ENCODE measurements around the gene MIS18A.

The MIS18A gene

DNA sequence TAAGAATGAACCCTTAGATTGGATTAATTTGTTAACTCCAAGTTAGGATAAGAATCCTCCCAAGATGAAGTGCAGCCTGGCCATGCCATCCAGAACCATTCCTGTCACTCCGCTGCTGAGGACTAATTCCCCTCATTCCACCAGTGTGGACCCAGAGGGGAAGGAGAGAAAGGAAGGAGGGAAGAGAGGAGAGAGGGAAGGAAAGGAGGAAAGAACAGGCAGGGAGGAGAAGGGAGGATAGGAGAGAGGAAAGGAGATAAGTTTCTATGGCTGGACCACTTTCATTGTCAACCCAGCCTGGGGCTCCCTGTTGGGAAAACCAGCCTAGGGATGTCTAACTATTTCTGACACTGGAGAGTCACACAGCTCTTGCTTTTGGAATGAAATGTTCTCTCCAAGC is 24.5 kb upstream of the MIS18A start:
- H2AFZ ChIP-seq (ENCODE audit: low read depth, low read length, severe bottlenecking), result no peak overlapping the region
- no peaks in the 10 kb centered on the region for H3K36me3 ChIP-seq (ENCODE audit: low read length)
- no peaks in the 10 kb centered on the region for H3K79me2 ChIP-seq (ENCODE audit: insufficient read depth, low read length)
- no peak overlapping the region for H3K4me3 ChIP-seq (ENCODE audit: insufficient read depth, low read length, poor library complexity, severe bottlenecking)
- H3K9me2 ChIP-seq (replicated peaks; ENCODE audit: insufficient read depth, low read length), result no peaks in the 10 kb centered on the region
- H4K20me1 ChIP-seq (ENCODE audit: low read depth, low read length), result no peaks in the 10 kb centered on the region
- H3K9me3 ChIP-seq (ENCODE audit: insufficient read depth, low read length), result no peaks in the 10 kb centered on the region
- no peak overlapping the region for H3K9ac ChIP-seq (ENCODE audit: low read length)
- H3K27ac ChIP-seq (ENCODE audit: low read depth, low read length), result no peak overlapping the region
- H3K27me3 ChIP-seq (ENCODE audit: low read length), result no peaks in the 10 kb centered on the region
- no peak overlapping the region for H3K4me2 ChIP-seq (ENCODE audit: low read depth, low read length, poor library complexity, severe bottlenecking)
- no peak for TF ChIP-seq EZH2phosphoT487 (conservative IDR thresholded peaks at IDR 0.05; ENCODE audit: low read length)
- no peaks in the 10 kb centered on the region for H3F3A ChIP-seq (ENCODE audit: insufficient read depth)

DNA sequence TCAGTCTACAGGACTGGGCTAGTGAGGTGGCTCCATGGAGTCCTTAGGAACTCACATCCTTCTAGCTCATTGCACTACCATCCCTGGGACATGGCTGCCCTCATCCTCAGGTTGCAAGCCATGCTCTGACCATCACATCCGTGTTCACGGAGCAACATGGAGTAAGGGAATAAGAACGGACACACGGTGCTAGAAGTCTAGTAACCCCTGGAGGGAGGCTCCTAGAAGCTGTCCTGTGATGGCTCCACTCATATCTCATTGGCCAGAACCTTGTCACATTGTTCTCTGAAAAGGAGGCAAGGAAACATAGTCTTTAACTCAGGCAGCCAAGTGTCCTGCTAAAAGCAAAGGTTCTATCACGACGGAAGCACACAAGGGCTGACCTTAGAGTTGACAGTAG is 23.7 kb upstream of the MIS18A start:
- H3K36me3 ChIP-seq (ENCODE audit: low read length), result no peaks in the 10 kb centered on the region
- H3K9ac ChIP-seq (ENCODE audit: low read length), result no peak overlapping the region
- H3K4me3 ChIP-seq (ENCODE audit: insufficient read depth, low read length, poor library complexity, severe bottlenecking), result no peak overlapping the region
- no peaks in the 10 kb centered on the region for H3K79me2 ChIP-seq (ENCODE audit: insufficient read depth, low read length)
- no peaks in the 10 kb centered on the region for H3K9me2 ChIP-seq (replicated peaks; ENCODE audit: insufficient read depth, low read length)
- TF ChIP-seq, protein P1, sequence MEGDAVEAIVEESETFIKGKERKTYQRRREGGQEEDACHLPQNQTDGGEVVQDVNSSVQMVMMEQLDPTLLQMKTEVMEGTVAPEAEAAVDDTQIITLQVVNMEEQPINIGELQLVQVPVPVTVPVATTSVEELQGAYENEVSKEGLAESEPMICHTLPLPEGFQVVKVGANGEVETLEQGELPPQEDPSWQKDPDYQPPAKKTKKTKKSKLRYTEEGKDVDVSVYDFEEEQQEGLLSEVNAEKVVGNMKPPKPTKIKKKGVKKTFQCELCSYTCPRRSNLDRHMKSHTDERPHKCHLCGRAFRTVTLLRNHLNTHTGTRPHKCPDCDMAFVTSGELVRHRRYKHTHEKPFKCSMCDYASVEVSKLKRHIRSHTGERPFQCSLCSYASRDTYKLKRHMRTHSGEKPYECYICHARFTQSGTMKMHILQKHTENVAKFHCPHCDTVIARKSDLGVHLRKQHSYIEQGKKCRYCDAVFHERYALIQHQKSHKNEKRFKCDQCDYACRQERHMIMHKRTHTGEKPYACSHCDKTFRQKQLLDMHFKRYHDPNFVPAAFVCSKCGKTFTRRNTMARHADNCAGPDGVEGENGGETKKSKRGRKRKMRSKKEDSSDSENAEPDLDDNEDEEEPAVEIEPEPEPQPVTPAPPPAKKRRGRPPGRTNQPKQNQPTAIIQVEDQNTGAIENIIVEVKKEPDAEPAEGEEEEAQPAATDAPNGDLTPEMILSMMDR (IDR thresholded peaks at IDR 0.05; ENCODE audit: insufficient read depth, low read length, poor library complexity, severe bottlenecking), result no peak
- no peaks in the 10 kb centered on the region for H3K9me3 ChIP-seq (ENCODE audit: insufficient read depth, low read length)
- no peak overlapping the region for H2AFZ ChIP-seq (ENCODE audit: low read depth, low read length, severe bottlenecking)
- no peak overlapping the region for H3K4me2 ChIP-seq (ENCODE audit: low read depth, low read length, poor library complexity, severe bottlenecking)
- H3K27ac ChIP-seq (ENCODE audit: low read depth, low read length), result no peak overlapping the region
- no peaks in the 10 kb centered on the region for H4K20me1 ChIP-seq (ENCODE audit: low read depth, low read length)
- H3K27me3 ChIP-seq (ENCODE audit: low read length), result no peaks in the 10 kb centered on the region
- no peaks in the 10 kb centered on the region for H3F3A ChIP-seq (ENCODE audit: insufficient read depth)

DNA sequence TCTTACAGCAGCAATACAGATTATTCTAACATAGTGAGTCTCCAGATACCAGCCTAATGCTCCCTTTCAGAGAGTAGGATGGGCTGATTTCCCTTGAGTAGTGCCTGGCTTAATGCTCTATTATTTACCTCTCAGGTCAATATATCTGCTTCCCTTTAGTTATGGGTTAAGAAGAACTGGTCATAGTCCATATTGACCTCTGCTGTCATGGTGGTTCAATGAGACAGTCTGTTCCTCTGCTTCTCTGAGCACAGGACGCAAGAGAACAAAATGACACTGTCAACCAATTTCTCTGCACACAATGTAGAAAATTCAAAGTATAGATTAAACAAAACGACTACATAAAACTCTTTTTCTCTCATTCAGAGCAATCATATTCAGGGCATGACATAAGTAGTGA is 22.7 kb upstream of the MIS18A start:
- Histone ChIP-seq H3K4me3 (ENCODE audit: insufficient read depth, low read length, poor library complexity, severe bottlenecking) (no peak overlapping the region), H3K27ac (ENCODE audit: low read depth, low read length) (no peak overlapping the region), H4K20me1 (ENCODE audit: low read depth, low read length) (no peaks in the 10 kb centered on the region), H3K36me3 (ENCODE audit: low read length) (no peaks in the 10 kb centered on the region), H3K9me3 (ENCODE audit: insufficient read depth, low read length) (no peaks in the 10 kb centered on the region), H2AFZ (ENCODE audit: low read depth, low read length, severe bottlenecking) (no peak overlapping the region), H3F3A (ENCODE audit: insufficient read depth) (no peaks in the 10 kb centered on the region), H3K79me2 (ENCODE audit: insufficient read depth, low read length) (no peaks in the 10 kb centered on the region), H3K9ac (ENCODE audit: low read length) (no peak overlapping the region), H3K9me2 (replicated peaks; ENCODE audit: insufficient read depth, low read length) (no peaks in the 10 kb centered on the region), H3K27me3 (ENCODE audit: low read length) (no peaks in the 10 kb centered on the region), H3K4me2 (ENCODE audit: low read depth, low read length, poor library complexity, severe bottlenecking) (no peak overlapping the region)
- TF ChIP-seq, protein P1 (IDR thresholded peaks at IDR 0.05; ENCODE audit: insufficient read depth, low read length, poor library complexity, severe bottlenecking), result no peak
- TF ChIP-seq EZH2phosphoT487 (conservative IDR thresholded peaks at IDR 0.05; ENCODE audit: low read length), result no peak

DNA sequence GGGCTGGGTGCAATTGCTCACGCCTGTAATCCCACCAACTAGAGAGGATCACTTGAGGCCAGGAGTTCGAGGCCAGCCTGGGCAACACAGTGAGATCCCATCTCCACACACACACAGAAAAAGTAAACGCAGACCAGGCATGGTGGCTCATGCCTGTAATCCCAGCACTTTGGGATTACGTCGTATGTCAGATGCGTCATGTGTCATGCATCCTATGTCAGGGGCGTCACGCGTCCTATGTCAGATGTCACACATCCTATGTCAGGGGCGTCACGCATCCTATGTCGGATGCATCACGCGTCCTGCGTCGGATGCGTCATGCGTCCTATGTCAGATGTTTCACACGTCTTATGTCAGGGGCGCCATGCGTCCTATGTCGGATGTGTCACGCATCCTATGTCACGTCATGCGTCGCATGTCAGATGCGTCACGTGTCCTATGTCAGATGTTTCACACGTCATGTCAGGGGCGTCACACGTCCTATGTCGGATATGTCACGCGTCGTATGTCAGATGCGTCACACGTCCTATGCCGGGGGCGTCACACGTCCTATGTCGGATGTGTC is 21.4 kb upstream of the MIS18A start:
- H3K9me3 ChIP-seq (ENCODE audit: insufficient read depth, low read length), result no peaks in the 10 kb centered on the region
- no peak overlapping the region for H2AFZ ChIP-seq (ENCODE audit: low read depth, low read length, severe bottlenecking)
- no peaks in the 10 kb centered on the region for H3F3A ChIP-seq (ENCODE audit: insufficient read depth)
- H4K20me1 ChIP-seq (ENCODE audit: low read depth, low read length), result no peaks in the 10 kb centered on the region
- H3K4me3 ChIP-seq (ENCODE audit: insufficient read depth, low read length, poor library complexity, severe bottlenecking), result no peak overlapping the region
- H3K9me2 ChIP-seq (replicated peaks; ENCODE audit: insufficient read depth, low read length), result no peaks in the 10 kb centered on the region
- H3K27me3 ChIP-seq (ENCODE audit: low read length), result no peaks in the 10 kb centered on the region
- no peak overlapping the region for H3K9ac ChIP-seq (ENCODE audit: low read length)
- TF ChIP-seq, protein P1 (IDR thresholded peaks at IDR 0.05; ENCODE audit: insufficient read depth, low read length, poor library complexity, severe bottlenecking), result no peak
- TF ChIP-seq EZH2phosphoT487 (conservative IDR thresholded peaks at IDR 0.05; ENCODE audit: low read length), result no peak
- no peak overlapping the region for H3K27ac ChIP-seq (ENCODE audit: low read depth, low read length)
- H3K79me2 ChIP-seq (ENCODE audit: insufficient read depth, low read length), result no peaks in the 10 kb centered on the region
- no peak overlapping the region for H3K4me2 ChIP-seq (ENCODE audit: low read depth, low read length, poor library complexity, severe bottlenecking)
- no peaks in the 10 kb centered on the region for H3K36me3 ChIP-seq (ENCODE audit: low read length)

Data from SU-DHL-6 (cell line).